ENCODE data around the gene APP. TPM values are rescaled to one million over a fixed set of nuclear protein-coding genes. Genes with fewer than 3 reads are reported as not detected.

Gene APP
- polyA plus RNA-seq, 3 donors = 945 to 1,016 (median 957) TPM

DNA sequence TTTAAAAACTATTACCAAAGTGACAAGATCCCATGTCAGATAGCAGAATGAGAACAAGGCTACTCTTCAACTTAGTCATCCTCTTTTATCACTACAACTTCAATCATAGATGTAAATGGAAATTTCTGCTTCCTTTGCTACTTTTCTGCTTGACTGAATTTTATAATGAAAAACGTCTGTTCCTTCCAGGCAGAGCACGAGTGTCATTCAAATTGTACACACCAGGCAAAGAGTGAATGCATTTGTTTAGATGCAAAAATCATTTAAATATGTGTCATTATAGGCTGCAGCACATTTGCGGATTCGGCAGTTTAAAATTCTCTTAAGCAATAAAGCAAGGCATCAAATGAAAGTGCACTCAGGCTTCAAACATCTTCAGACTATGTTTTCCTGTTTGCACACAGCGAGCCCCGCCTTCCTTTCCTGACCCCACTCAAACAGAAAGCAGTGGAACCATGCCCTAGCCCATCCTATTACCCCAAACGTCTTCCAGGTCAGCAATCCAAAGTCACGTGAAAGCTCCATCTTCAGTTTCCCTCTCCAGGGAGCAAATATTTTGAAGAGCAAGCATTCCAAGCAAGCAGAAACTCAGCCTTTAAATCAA is 99.6 kb downstream of the APP start:
- no peak for DNase-seq (ENCODE audit: low read depth in 3 of 3, low spot score in 2 of 3)

GRCh38 chr21:26070121-26070520 is 100.4 kb downstream of the APP start:
- no peak for DNase-seq (ENCODE audit: low read depth in 3 of 3, low spot score in 2 of 3)

DNA sequence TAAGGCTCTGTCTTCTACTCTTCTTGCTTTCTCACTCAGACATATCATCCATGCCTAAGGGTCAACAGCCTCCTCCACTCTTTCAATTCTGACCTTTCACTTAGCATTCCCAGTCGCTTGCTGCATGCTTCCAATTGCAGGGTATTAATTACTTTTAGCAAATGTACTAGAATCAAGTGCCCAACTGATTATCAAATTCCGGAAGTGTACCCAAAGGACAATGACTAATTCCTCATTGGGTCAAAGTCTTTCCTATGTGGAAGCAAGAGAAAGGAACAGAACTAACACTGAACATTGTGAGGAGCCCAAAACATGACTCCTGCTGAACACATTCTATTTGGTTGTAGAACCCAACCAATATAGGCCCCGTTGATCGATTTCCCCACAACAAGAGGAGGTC is 101.8 kb downstream of the APP start:
- no peak for DNase-seq (ENCODE audit: low read depth in 3 of 3, low spot score in 2 of 3)

DNA sequence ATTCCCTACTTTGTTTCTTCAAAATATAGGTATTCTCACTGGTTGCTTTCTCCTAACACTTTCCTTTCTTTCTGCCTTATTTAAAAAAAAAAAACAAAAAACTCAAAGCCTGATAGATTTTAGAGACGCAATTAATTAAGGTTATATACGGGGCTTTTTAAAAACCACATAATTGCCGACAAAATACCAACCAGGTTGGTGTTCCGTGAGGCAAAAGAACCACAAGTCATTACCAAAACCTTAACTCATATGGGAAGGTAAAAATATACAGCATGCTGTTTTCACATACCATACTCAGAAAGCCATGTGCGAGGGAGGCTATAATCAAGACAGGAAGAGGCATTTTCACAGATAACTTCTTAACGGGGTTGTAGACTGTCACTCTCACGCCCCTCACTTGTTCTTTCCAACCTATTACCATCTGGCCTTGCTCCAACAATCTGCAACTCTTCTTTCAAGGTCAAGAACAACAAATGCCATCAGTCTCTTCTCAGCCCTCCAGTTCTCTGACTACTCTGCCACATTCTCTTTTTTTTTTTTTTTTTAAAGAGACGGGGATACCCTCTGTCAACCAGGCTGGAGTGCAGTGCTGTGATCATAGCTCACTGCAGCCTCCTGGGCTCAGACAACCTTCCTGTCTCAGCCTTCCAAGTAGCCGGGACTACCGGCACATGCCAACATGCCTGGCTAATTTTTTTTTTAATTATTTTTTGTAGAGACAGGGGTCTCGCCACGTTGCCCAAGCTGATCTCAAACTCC is 102.6 kb downstream of the APP start:
- no peak for DNase-seq (ENCODE audit: low read depth in 3 of 3, low spot score in 2 of 3)

- no peak for DNase-seq (ENCODE audit: low read depth in 3 of 3, low spot score in 2 of 3)
These were observed 106.1 kb downstream of the APP start for GRCh38 chr21:26064506-26064905.

GRCh38 chr21:26061437-26061836 is 109.1 kb downstream of the APP start:
- DNase-seq (ENCODE audit: low read depth in 3 of 3, low spot score in 2 of 3) = no peak

- DNase-seq (ENCODE audit: low read depth in 3 of 3, low spot score in 2 of 3) = no peak
These were observed 110.0 kb downstream of the APP start for GRCh38 chr21:26060335-26061115.

DNA sequence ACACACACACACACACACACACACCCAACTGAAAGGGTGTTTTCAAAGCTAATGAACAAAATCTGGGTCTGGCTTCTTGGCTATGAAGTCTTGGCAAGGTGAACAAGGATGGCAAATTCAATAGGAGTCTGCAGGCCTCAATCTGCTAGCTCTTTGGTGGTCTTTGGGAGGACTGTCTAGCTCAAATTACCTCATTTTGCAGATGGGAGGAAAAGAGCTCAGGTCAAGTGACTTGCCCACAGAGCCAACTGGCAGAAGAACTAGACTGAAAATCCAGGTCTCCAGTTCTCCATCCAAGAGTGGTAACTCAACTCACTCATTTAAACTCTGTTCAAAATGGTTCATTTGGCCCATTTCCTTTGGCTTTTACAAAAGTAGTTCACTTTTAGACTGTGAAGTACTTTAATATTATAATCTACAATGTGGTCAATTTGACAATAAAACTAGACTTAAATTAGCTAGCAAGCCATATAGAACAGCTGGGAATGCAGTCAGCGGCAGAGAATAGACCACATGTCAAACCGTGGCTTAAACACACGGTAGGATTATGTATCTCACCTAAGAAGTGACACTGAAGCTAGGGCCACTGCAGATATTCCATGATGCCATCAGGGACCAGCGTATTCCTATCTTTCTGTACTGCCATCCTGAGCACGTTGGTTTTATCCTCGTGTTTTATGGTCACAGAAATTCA is 112.9 kb downstream of the APP start:
- DNase-seq (ENCODE audit: low read depth in 3 of 3, low spot score in 2 of 3) = no peak

GRCh38 chr21:26055841-26056264 is 114.7 kb downstream of the APP start:
- no peak for DNase-seq (ENCODE audit: low read depth in 3 of 3, low spot score in 2 of 3)

DNA sequence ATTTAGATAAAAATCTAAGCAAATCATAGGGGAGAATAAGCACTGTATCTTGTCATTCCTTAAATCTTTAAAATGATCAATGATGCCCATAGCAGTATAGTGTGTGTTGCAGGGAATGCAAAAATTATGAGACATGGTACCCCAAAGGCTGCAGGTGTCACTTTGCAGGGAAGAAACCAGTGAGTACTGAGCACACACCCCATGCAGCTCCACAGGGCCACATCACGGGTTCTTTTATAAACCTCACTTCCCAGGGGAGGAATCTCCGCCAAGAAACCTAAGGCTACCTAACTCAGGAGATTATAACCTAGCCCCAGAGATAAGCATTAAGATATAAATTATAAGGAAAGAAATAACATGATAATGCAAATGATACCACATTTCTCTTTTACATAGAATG is 115.6 kb downstream of the APP start:
- DNase-seq (ENCODE audit: low read depth in 3 of 3, low spot score in 2 of 3) = no peak

DNA sequence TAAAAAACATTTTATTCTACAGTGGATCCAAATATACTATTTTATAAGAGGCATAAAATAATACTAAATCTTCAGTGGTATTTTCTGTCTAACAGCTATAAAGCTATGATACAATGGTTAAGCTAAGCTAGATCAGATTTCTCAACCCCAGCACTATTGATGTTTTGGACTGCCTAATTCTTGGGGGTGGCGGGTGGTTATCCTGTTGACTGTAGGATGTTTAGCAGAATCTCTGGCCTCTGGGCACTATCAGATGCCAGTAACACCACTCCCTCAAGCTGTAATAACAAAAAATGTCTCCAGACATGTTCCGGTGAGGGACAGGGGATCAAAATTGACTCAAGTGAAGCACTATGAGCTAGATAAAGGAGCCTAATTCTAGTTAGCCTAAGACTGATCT is 118.5 kb downstream of the APP start:
- no peak for DNase-seq (ENCODE audit: low read depth in 3 of 3, low spot score in 2 of 3)

GRCh38 chr21:26050857-26051256 is 119.7 kb downstream of the APP start:
- no peak for DNase-seq (ENCODE audit: low read depth in 3 of 3, low spot score in 2 of 3)

DNA sequence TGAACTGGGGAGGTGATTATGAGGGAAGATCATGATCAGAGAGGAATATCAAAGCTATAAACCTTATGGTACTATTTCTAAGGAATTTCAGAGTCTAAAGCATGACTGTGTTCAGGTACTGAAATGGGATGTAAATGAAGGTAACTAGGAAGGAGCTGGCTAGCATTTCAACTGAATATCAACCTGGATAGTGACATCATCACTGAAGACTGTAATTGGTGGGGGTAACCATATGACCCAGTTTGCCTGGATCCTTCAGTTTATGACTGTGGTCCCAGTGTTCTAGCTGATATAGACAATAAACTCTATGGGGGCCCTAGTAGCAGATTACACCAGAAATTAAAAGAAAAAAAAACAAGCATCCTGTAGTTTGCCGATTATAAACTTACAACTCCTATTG is 120.8 kb downstream of the APP start:
- DNase-seq (ENCODE audit: low read depth in 3 of 3, low spot score in 2 of 3) = no peak

- no peak for DNase-seq (ENCODE audit: low read depth in 3 of 3, low spot score in 2 of 3)
These were observed 123.1 kb downstream of the APP start for GRCh38 chr21:26047279-26047967.

DNA sequence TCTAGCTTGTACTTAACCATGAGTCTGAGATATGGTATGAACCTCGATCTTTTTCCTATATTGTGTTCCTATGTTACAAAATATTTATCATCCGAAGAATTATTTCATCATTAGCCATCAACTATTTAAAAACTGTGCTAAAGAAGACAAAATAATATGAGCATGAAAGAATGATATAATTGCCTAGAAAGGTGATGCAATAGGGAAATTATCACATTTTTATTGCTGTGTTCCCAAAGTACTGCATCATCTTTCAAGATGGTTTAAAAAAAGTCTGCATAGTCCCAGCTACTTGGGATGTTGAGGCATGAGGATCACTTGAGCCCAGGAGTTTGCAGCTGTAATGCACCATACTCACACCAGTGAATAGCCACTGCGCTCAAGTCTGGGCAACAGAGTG is 126.7 kb downstream of the APP start:
- DNase-seq (ENCODE audit: low read depth in 3 of 3, low spot score in 2 of 3) = no peak

GRCh38 chr21:26042181-26042876 is 128.2 kb downstream of the APP start:
- DNase-seq (ENCODE audit: low read depth in 3 of 3, low spot score in 2 of 3) = no peak

GRCh38 chr21:26041431-26042180 is 129.0 kb downstream of the APP start:
- DNase-seq (ENCODE audit: low read depth in 3 of 3, low spot score in 2 of 3) = no peak

GRCh38 chr21:26036916-26037315 is 133.7 kb downstream of the APP start:
- DNase-seq (ENCODE audit: low read depth in 3 of 3, low spot score in 2 of 3) = no peak

DNA sequence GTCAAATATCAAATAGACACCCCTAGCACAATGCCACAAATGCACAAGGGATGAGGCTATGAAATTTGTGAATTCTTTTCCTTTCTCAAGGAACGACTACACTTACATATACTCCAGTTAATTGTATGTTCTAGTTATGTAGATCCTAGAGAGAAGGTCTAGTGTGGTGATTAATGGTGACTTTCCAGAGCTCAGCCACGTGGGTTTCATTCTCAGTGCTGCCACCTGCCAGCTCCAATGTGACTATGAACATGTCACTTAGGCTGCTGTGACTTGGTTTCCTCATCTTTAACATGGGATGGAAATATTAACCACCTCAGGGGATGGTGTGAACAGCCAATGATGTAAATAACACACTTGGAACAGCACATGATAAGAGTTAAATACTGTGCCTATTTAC is 138.3 kb downstream of the APP start:
- no peak for DNase-seq (ENCODE audit: low read depth in 3 of 3, low spot score in 2 of 3)

Data from right renal cortex interstitium (tissue), 3 donors.